Activated T-helper 2 cell treated with anti-CD3 and anti-CD28 coated beads, Interferon-gamma antibody, Interleukin-2, Interleukin-4, amounts not matched to agents 10 μg/mL and 5 μg/mL and 100 μg/mL, durations not matched to agents 14 hours and 24 hours and 36 hours (primary cell): ENCODE results near the gene HDAC4. TPM values are rescaled to one million over a fixed set of nuclear protein-coding genes. Genes with fewer than 3 reads are reported as not detected.

Source experiments
- DNase-seq: peaks from one replicate; pipeline ENCODE4 v3.0.0; 2021; ENCODE audit warnings: low spot score
- H3K27ac Mint-ChIP-seq: one replicate; pipeline ENCODE4 v1.8.0; 2021; ENCODE audit warnings: mixed read lengths
- H3K27me3 Mint-ChIP-seq: one replicate; pipeline ENCODE4 v1.8.0; 2021; ENCODE audit warnings: low read depth, mixed read lengths
- H3K36me3 Mint-ChIP-seq: one replicate; pipeline ENCODE4 v1.8.0; 2021; ENCODE audit warnings: low read depth, mixed read lengths
- H3K4me1 Mint-ChIP-seq: one replicate; pipeline ENCODE4 v1.8.0; 2021; ENCODE audit warnings: low read depth, mixed read lengths
- H3K4me3 Mint-ChIP-seq: one replicate; pipeline ENCODE4 v1.8.0; 2021; ENCODE audit warnings: low read depth, mild to moderate bottlenecking, moderate library complexity, mixed read lengths
- H3K9me3 Mint-ChIP-seq: one replicate; pipeline ENCODE4 v1.8.0; 2021; ENCODE audit warnings: mixed read lengths
- intact Hi-C: fragments of 100-400 bp; cut with micrococcal nuclease; formaldehyde crosslinking; loops from one replicate; pipeline ENCODE4 v1.15.1; 2023
- total RNA-seq: library from RNA; stranded (reverse); gene quantifications from 2 replicates; pipeline ENCODE4 v1.2.3, GENCODE V29; 2022

The HDAC4 gene
- total RNA-seq, 1 donor from 2014 or later, result 44.8 TPM

DNA sequence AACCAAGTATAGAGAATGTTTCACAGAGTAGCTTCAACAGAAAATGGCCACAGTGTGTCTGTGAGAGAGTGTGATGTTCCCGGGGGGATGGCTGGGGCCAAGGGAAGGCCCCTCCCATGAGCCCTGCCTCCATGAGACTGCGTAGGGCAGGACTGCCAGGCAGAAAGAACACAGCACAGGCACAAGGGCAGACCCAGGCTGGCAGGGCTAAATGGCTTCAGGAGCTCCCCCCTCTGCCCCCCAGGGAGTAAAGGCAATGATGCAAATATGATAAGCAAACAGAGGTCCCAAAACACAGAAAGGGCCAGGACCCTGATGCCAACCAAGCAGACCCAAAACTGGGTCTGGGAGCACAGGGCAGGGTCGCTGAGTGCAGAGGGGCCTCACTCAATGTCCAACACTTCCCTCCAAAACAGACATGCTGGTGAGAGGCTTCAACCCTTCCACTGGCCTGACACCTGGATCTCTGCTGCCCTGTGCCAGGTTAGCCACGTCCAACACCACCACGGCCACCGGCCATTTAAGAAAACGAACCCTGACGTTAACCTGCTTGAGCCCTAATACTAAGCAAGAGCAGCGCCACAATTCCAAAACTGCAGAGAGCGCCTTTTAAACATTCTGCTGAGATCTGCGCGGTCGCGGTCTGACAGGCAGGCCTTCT, 90.3 kb downstream of the HDAC4 start:
- DNase-seq, result no peak
- Mint-ChIP-seq H3K36me3 (peaks cover 16% of the 10 kb centered on the region), H3K9me3 (peaks cover 3% of the 10 kb centered on the region), H3K27me3 (no peaks in the 10 kb centered on the region), H3K4me3 (no peak overlapping the region), H3K27ac (no peak overlapping the region), H3K4me1 (peaks cover 12% of the 10 kb centered on the region)
- intact Hi-C loops, result no loop called here

DNA sequence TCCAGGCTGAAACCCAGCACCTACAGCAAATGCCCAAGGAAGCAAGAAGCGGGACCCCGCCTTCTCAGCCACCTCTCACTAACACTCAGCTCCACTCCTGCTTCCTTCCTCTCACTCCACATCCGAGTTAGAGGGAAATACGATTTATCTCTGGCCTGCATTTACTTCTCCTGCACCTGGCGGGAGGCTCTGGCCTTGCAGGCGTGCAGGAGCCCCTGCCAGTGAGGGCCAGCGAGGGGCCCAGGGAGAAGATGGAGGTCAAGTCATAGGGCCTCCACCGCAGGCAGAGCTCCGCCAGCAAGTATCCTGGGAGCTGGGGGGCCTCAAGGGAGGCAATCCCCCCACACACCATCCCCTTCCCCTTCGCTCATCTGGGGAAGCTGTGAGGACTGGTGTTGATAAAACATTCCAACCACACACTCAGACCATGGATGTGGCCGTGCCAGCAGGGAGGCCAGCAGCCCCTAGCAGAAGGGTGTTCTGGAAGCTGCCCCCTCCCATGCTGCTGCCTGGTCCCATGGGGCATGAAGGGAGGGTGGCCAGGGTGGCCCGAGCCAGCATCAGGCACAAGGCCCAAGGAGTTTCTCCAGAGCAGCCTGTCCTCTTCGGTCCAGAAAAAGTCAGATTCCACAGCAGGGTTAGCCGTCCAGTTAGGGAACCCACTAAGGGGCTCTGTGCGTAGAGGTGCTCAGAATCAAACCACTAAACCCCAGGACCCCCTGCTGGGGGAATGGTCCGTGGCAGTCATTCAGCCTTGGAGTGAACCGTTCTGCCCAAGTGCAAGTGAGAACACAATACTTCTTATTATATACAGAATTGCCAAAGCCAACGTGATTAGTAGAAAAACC, 91.2 kb downstream of the HDAC4 start:
- H3K4me3 Mint-ChIP-seq, result no peak overlapping the region
- H3K36me3 Mint-ChIP-seq, result peaks cover 8% of the 10 kb centered on the region
- peaks cover 11% of the 10 kb centered on the region for H3K4me1 Mint-ChIP-seq
- intact Hi-C loops, result no loop called here
- no peaks in the 10 kb centered on the region for H3K27me3 Mint-ChIP-seq
- H3K9me3 Mint-ChIP-seq, result no peaks in the 10 kb centered on the region
- H3K27ac Mint-ChIP-seq, result no peak overlapping the region
- DNase-seq, result no peak

DNA sequence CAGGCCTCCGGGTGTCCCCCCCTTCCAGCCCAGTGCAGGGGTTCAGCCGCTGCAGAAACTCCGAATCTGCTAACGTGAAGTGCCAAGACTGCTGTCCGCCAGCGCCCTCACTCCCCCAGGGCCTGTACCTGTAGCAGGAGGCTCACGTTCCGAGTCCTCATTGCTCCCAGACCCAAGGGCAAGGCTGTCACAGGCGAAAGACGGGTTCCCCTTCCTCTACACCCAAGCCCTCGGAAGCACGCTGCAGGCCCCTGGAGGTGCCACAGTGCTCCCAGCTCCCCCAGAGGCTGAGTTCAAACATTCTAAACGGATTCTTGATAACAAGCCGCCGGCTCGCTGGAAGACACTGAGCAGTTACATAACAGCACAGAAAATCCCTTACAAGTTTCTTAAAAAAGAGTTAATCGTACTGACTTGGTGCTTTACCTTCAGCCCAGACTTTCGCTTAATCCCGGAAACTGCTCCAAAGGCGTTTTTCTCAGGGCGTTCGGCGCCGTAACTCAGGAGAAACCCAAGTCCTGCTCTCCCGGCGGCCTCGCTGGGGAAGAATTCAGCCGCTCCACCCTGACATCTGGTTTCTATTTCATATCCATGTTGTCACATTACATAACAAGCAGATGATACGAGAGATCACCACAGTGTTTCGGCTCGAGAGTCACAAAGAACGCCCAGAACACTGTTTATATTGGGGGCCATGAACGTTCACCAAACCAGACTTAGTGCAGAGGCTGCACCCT, 92.0 kb downstream of the HDAC4 start:
- no peak overlapping the region for H3K4me3 Mint-ChIP-seq
- no peak for DNase-seq
- H3K4me1 Mint-ChIP-seq, result peaks cover 13% of the 10 kb centered on the region
- H3K27ac Mint-ChIP-seq, result no peak overlapping the region
- H3K27me3 Mint-ChIP-seq, result no peaks in the 10 kb centered on the region
- intact Hi-C loops, result no loop called here
- no peaks in the 10 kb centered on the region for H3K9me3 Mint-ChIP-seq
- peaks cover 3% of the 10 kb centered on the region for H3K36me3 Mint-ChIP-seq

DNA sequence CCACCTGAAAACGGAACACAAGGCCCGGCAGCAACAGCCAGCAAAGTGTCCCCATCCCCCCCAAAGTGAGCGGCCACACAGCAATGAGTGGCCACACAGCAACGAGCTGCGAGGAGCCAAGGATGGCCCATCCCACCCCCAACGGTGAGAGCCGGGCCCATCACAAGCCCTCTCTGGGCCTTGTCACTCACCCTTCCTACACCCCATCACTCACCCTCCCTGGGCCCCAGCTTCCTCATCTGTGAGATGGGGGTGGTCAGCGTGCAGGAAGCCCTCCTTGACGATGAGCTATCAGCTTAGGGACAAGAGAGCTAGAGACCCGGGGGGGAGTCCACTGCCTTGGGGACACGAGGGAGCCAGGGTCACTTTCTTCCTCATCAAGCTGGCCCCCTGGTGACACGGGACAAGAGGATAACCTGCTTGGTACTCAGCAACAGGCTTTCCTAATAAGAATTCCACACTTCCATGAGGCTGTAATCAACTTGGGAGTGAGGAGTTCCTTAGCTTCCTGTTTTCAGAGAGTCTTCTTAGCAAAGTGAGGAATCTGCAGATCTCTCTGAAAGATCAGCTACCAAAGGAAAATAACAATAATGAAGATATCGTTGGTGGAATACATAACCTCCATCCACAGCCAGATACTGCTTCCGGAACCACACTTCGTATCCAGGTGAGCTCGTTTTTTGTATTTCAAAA, 92.8 kb downstream of the HDAC4 start:
- intact Hi-C loops, result no loop called here
- no peak overlapping the region for H3K27ac Mint-ChIP-seq
- H3K27me3 Mint-ChIP-seq, result no peaks in the 10 kb centered on the region
- DNase-seq, result no peak
- peaks cover 20% of the 10 kb centered on the region for H3K4me1 Mint-ChIP-seq
- no peaks in the 10 kb centered on the region for H3K9me3 Mint-ChIP-seq
- peaks cover 9% of the 10 kb centered on the region for H3K36me3 Mint-ChIP-seq
- no peak overlapping the region for H3K4me3 Mint-ChIP-seq

DNA sequence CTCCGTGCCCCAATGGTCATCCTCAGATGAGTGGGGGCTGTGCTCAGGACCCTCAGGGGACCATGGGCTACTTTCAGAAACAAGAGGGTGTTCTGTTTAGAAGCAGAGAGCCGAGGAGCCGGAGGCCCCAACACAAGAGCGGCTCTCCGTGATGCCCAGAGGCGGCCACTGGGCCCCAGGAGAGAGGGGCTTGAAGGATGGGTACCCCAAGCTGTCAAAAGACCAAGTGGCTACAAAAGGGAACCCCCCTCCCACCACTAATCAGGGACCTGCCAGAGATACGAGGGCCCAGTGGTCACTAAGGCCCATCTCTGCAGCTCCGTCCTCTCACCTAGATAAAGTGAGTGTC, 93.6 kb downstream of the HDAC4 start:
- no peak overlapping the region for H3K27ac Mint-ChIP-seq
- no peaks in the 10 kb centered on the region for H3K27me3 Mint-ChIP-seq
- H3K4me3 Mint-ChIP-seq, result no peak overlapping the region
- peaks cover 9% of the 10 kb centered on the region for H3K36me3 Mint-ChIP-seq
- H3K4me1 Mint-ChIP-seq, result peaks cover 23% of the 10 kb centered on the region
- DNase-seq, result no peak
- intact Hi-C loops, result no loop called here
- H3K9me3 Mint-ChIP-seq, result no peaks in the 10 kb centered on the region

DNA sequence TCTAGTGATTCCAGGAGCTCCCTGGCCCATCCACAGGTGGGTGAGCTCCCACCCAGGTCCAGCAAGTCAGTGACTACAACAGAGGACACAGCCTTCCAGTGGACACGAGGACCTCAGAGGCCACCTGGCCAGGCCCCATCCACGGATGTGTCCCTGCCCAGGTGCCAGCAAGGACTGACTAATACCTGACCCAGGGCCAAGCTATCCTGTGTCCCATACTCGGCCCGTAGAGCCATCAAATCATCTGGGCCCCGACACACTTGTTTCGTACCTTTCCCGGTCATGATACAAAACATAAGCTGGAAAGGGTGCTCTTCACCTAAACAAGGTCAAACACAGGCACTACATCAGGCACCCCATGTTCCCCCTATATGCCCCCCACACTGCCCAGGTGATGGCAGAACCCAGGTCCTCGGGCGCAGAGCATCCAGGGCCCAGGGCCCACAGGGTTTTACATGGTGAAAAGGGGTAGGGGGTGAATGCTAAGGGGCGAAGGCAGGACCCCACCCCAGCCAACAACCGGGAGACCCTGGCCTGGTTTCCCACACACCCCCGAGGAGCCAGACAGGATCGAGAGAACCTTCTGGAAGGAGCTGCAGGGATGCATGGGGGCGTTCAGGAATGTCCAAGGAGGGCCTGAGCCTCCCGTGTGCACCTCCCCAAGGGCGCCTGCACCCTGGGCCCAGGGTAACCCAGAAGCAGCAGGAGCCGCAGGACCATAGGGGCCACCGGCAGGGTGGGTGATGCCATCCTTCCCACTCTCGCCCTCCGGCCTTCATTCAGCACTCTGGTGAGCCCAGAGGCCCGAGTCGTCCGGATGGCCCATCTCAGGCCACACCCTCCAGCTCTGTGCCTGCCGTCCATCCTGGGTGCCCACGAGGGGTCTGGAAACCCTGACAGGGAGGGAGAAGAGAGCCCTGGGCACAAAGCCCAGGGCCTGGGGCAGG, 94.3 kb downstream of the HDAC4 start:
- Mint-ChIP-seq H3K36me3 (peaks cover 9% of the 10 kb centered on the region), H3K27ac (no peak overlapping the region), H3K4me1 (peaks cover 29% of the 10 kb centered on the region), H3K27me3 (no peaks in the 10 kb centered on the region), H3K4me3 (no peak overlapping the region), H3K9me3 (no peaks in the 10 kb centered on the region)
- intact Hi-C loops, result no loop called here
- no peak for DNase-seq

DNA sequence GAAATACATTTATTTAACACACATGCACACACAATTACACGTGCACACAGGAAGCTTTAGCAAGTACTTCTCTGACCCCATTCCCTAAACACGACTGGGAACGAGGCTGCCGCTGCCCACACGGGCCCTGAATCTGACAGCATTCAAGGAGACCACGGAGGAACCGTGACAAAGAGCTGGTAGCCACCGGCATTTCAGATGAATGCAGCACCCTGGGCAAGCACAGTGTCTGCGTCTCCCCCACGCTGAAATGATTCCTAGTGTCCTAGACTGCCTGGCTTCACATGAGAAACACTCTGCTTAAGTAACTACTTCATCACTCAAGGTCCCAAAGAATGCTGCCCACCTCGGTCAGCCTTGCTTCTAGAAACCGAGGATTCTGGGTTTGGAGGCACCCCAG, 95.0 kb downstream of the HDAC4 start:
- Mint-ChIP-seq H3K9me3 (no peaks in the 10 kb centered on the region), H3K4me1 (peaks cover 30% of the 10 kb centered on the region), H3K27me3 (no peaks in the 10 kb centered on the region), H3K36me3 (peaks cover 9% of the 10 kb centered on the region), H3K27ac (no peak overlapping the region), H3K4me3 (no peak overlapping the region)
- intact Hi-C loops, result loop anchor here (2.0 kb wide), 1 partner anchor 13 kb away; no protein-coding TSS in a partner anchor
- DNase-seq, result no peak

DNA sequence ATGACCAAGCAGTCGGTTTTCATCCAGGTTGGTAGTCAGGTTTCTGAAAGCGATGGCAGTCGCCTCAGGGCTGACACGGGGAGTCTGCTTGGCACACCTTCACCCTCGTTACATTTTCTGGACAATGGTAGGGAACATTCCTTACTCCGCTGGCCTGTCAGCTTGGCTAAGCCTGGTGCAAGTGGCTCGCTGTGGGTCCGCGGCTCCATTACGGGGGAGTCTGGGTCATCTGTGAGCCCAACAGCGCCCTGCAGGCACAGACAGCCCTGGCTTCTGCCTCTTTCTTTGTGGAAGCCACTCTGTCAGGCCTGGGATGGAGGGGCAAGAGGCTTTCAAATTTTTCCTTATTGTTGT, 95.6 kb downstream of the HDAC4 start:
- Mint-ChIP-seq H3K4me3 (no peak overlapping the region), H3K4me1 (peaks cover 30% of the 10 kb centered on the region), H3K36me3 (peaks cover 9% of the 10 kb centered on the region), H3K27me3 (no peaks in the 10 kb centered on the region), H3K27ac (no peak overlapping the region), H3K9me3 (no peaks in the 10 kb centered on the region)
- DNase-seq, result no peak
- intact Hi-C loops, result loop anchor here (2.0 kb wide), 1 partner anchor 14 kb away; no protein-coding TSS in a partner anchor

DNA sequence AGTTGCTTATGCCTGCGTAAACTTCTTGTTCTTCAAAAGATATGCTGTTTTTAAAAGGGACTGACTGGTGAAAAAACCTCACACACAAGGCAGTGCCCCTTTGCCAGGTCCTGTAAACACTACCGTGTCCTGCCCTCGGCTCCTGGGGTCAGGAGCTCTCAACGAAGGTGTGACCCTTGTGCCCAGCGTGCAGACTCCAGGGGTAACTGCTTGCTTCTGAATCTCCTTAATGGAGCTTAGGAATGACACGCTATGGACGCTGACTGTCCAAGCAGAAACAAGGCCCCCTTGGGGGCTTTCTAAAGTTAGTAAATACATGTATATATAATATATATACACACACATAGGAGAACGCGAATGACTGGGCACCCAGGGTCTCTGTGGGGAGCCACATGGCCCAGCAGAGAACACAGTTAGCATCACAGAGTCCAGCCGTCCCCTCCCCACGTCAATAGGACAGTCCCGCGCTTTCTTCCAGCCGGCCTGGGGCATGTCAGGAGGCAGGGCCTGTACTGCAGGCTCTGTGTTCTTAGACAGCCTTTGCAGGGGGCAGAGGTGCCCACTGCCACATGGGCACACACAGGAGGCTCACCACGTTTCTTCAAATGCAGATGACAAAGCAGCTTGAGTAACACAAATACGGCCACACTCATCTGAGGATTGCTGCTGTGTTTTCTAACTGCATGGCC, 96.1 kb downstream of the HDAC4 start:
- Mint-ChIP-seq H3K27me3 (no peaks in the 10 kb centered on the region), H3K9me3 (no peaks in the 10 kb centered on the region), H3K4me3 (no peak overlapping the region), H3K36me3 (peaks cover 9% of the 10 kb centered on the region), H3K27ac (no peak overlapping the region), H3K4me1 (peaks cover 33% of the 10 kb centered on the region)
- DNase-seq, result no peak
- intact Hi-C loops, result loop anchor here (2.0 kb wide), 1 partner anchor 14 kb away; no protein-coding TSS in a partner anchor

DNA sequence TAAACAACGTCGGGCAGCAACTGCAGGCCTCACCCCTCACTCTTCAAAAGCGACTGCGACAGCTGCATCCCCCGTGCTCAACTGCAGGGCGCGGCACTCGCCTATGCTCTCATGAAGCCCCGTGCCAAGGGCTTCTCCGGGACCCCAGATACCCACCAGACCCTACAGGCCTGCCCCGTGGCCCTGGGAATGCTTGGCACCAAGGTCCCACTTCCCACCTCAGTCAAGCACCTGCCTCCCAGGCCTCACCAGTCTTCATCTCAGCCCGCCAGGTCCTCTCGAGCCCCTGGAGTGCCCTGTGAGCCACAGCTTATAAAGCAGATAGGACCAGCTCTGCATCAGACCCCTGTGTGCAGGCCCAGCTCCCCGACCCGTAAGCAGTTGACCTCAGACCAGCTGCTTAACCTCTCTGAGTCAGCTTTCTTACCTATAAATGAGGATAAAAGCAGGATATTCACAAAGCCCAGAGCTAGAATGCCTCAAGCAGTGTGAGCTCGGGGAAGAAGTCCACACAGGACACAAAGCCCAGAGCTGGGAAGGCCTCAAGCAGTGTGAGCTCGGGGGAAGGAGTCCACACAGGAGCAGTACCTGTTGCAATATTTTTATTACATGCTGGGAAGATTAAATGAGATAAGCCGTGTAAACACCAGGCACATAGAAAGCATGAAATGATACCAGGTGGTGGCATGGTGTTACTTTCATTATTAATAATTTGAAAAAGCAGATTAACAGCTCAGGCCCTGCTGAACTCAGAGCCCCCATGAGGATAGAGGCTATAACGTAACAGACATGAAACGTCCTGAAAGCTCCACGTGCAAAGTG, 96.9 kb downstream of the HDAC4 start:
- no peak for DNase-seq
- no peak overlapping the region for H3K4me3 Mint-ChIP-seq
- no peak overlapping the region for H3K27ac Mint-ChIP-seq
- no peaks in the 10 kb centered on the region for H3K9me3 Mint-ChIP-seq
- intact Hi-C loops, result loop anchor here (2.0 kb wide), 1 partner anchor 15 kb away; no protein-coding TSS in a partner anchor
- peaks cover 11% of the 10 kb centered on the region for H3K36me3 Mint-ChIP-seq
- peaks cover 38% of the 10 kb centered on the region for H3K4me1 Mint-ChIP-seq
- no peaks in the 10 kb centered on the region for H3K27me3 Mint-ChIP-seq
